H1 (cell line): Measurements from ENCODE around the gene PYURF. TPM values are rescaled to one million over a fixed set of nuclear protein-coding genes. Genes with fewer than 3 reads are reported as not detected.
"Not testable (repeated sequence)": the region's sequence is repeated elsewhere in the genome, so short reads cannot be mapped to it uniquely, and the experiment has no call there.

ENCODE experiments used
- CTCF ChIA-PET: fragments of 300-600 bp; sonication (Branson Sonifier 250); formaldehyde crosslinking; loops from one replicate; lab custom pipeline; 2021; ENCODE audit not compliant: partially characterized antibody; lab: Charles Lee
- POLR2A ChIA-PET: fragments of 300-600 bp; sonication (Branson Sonifier 250); formaldehyde crosslinking; loops from one replicate; lab custom pipeline; 2021; ENCODE audit warnings: inconsistent platforms; ENCODE audit not compliant: partially characterized antibody; lab: Charles Lee
- DNase-seq, 2 experiments: peaks; one replicate each; pipeline versions ENCODE4 v3.0.0 to v3.0.0-alpha.2; 2010 to 2022; ENCODE audit warnings: low spot score in 2 of 2, low read depth in 1 of 2, mixed read lengths in 1 of 2
- FAIRE-seq: peaks from 2 replicates; lab custom pipeline; 2011; peaks lifted over from hg19 to GRCh38; lab: Jason Lieb, UNC
- H2AFZ ChIP-seq: 2 replicates; pipeline ENCODE4 v1.8.1; 2012; ENCODE audit warnings: low read length, inconsistent platforms
- H2AK5ac ChIP-seq: 2 replicates; pipeline ENCODE4 v1.6.1; 2013; ENCODE audit warnings: low read depth, low read length
- H2BK120ac ChIP-seq: replicated peaks from 2 replicates; pipeline ENCODE3; 2013; ENCODE audit warnings: low read depth, low read length, inconsistent platforms
- H2BK12ac ChIP-seq: 2 replicates; pipeline ENCODE4 v1.6.1; 2013; ENCODE audit warnings: low read depth, low read length
- H2BK15ac ChIP-seq: 2 replicates; pipeline ENCODE4 v1.6.1; 2013; ENCODE audit warnings: low read length
- H2BK20ac ChIP-seq: 2 replicates; pipeline ENCODE4 v1.6.1; 2013; ENCODE audit warnings: low read length
- H2BK5ac ChIP-seq: 2 replicates; pipeline ENCODE4 v1.6.1; 2013; ENCODE audit warnings: low read depth, low read length
- H3K14ac ChIP-seq: 2 replicates; pipeline ENCODE4 v1.6.1; 2013; ENCODE audit warnings: inconsistent platforms; ENCODE audit not compliant: insufficient read length
- H3K18ac ChIP-seq: 2 replicates; pipeline ENCODE4 v1.6.1; 2013; ENCODE audit warnings: low read length; ENCODE audit errors: extremely low read depth
- H3K23ac ChIP-seq: 2 replicates; pipeline ENCODE4 v1.6.1; 2013; ENCODE audit warnings: inconsistent platforms; ENCODE audit not compliant: insufficient read length
- H3K23me2 ChIP-seq: 2 replicates; pipeline ENCODE4 v1.6.1; 2013; ENCODE audit warnings: low read depth, low read length
- H3K27ac ChIP-seq: 2 replicates; pipeline ENCODE4 v1.6.1; 2011; ENCODE audit warnings: low read depth, low read length, inconsistent platforms
- H3K27me3 ChIP-seq, 4 experiments: replicated peaks in 1 of 4; 1 replicate in 1 of 4; 2 replicates in 3 of 4; pipeline versions ENCODE4 v1.6.1 to v1.8.1; 2011 to 2013; ENCODE audit warnings: low read length in 3 of 4, mild to moderate bottlenecking in 3 of 4, inconsistent platforms in 2 of 4, mixed read lengths in 2 of 4, moderate library complexity in 1 of 4; ENCODE audit not compliant: control insufficient read depth in 3 of 4, insufficient read depth in 3 of 4; ENCODE audit errors: extremely low read depth in 1 of 4
- H3K36me3 ChIP-seq, 4 experiments: 2 replicates each; pipeline versions ENCODE4 v1.6.1 to v1.8.1; 2011 to 2013; ENCODE audit warnings: mild to moderate bottlenecking in 4 of 4, low read length in 3 of 4, moderate library complexity in 2 of 4, control low read depth in 1 of 4, inconsistent platforms in 1 of 4; ENCODE audit not compliant: insufficient read depth in 4 of 4, control insufficient read depth in 2 of 4
- H3K4ac ChIP-seq: replicated peaks from 2 replicates; pipeline ENCODE3; 2013; ENCODE audit warnings: low read length, low read depth, mixed read lengths, inconsistent platforms; ENCODE audit not compliant: insufficient read length
- H3K4me1 ChIP-seq, 4 experiments: replicated peaks in 1 of 4; 1 replicate in 1 of 4; 2 replicates in 3 of 4; pipeline versions ENCODE4 v1.6.1 to v1.8.1; 2011 to 2013; ENCODE audit warnings: low read length in 3 of 4, inconsistent platforms in 2 of 4, mixed read lengths in 1 of 4; ENCODE audit not compliant: insufficient read depth in 4 of 4, control insufficient read depth in 3 of 4
- H3K4me2 ChIP-seq, 2 experiments: 2 replicates each; pipeline versions ENCODE4 v1.6.1 to v1.8.1; 2011 to 2013; ENCODE audit warnings: low read depth in 2 of 2, low read length in 2 of 2, control low read depth in 1 of 2, inconsistent platforms in 1 of 2, mild to moderate bottlenecking in 1 of 2; ENCODE audit not compliant: insufficient read depth in 1 of 2
- H3K4me3 ChIP-seq, 4 experiments: fragments of 200-600, 300-600 bp in 1 of 4; sonication (generic), shearing (Covaris generic), sonication (Bioruptor Twin) in 1 of 4; 2 replicates each; pipeline versions ENCODE4 v1.5.1 to v1.8.1; 2011 to 2016; ENCODE audit warnings: low read length in 4 of 4, low read depth in 3 of 4, control low read depth in 2 of 4, inconsistent platforms in 2 of 4, mild to moderate bottlenecking in 2 of 4, mixed read lengths in 1 of 4, moderate library complexity in 1 of 4; ENCODE audit not compliant: insufficient read depth in 2 of 4; ENCODE audit errors: extremely low read depth in 1 of 4
- H3K56ac ChIP-seq: replicated peaks from 2 replicates; pipeline ENCODE3; 2013; ENCODE audit warnings: low read depth, mild to moderate bottlenecking, mixed read lengths, low read length, inconsistent platforms; ENCODE audit not compliant: insufficient read length
- H3K79me1 ChIP-seq: 2 replicates; pipeline ENCODE4 v1.6.1; 2013; ENCODE audit warnings: low read depth, low read length, control low read depth
- H3K79me2 ChIP-seq, 2 experiments: 2 replicates each; pipeline versions ENCODE4 v1.6.1 to v1.8.1; 2012 to 2013; ENCODE audit warnings: low read length in 2 of 2, mild to moderate bottlenecking in 2 of 2, inconsistent platforms in 1 of 2; ENCODE audit not compliant: insufficient read depth in 2 of 2, control insufficient read depth in 1 of 2
- H3K9ac ChIP-seq, 4 experiments: replicated peaks in 1 of 4; 1 replicate in 1 of 4; 2 replicates in 3 of 4; pipeline versions ENCODE4 v1.6.1 to v1.8.1; 2011 to 2013; ENCODE audit warnings: low read depth in 3 of 4, low read length in 3 of 4, control low read depth in 2 of 4, mild to moderate bottlenecking in 2 of 4, moderate library complexity in 2 of 4, inconsistent platforms in 1 of 4; ENCODE audit errors: extremely low read depth in 1 of 4
- H3K9me3 ChIP-seq, 2 experiments: 2 replicates each; pipeline versions ENCODE4 v1.6.1 to v1.8.1; 2012 to 2013; ENCODE audit warnings: mild to moderate bottlenecking in 2 of 2, moderate library complexity in 2 of 2, control low read depth in 1 of 2, inconsistent platforms in 1 of 2, low read depth in 1 of 2, low read length in 1 of 2, mixed read lengths in 1 of 2; ENCODE audit not compliant: insufficient read depth in 2 of 2
- H4K20me1 ChIP-seq, 2 experiments: replicated peaks in 1 of 2; 2 replicates each; pipeline versions ENCODE3 to v1.8.1; 2011 to 2013; ENCODE audit warnings: inconsistent platforms in 2 of 2, low read length in 2 of 2, mild to moderate bottlenecking in 1 of 2; ENCODE audit not compliant: insufficient read depth in 2 of 2, control insufficient read depth in 1 of 2
- H4K5ac ChIP-seq: 2 replicates; pipeline ENCODE4 v1.6.1; 2013; ENCODE audit warnings: low read length, low read depth, mixed read lengths, inconsistent platforms; ENCODE audit not compliant: insufficient read length
- H4K8ac ChIP-seq: 2 replicates; pipeline ENCODE4 v1.8.0; 2013; ENCODE audit warnings: mild to moderate bottlenecking, moderate library complexity, low read length, inconsistent platforms; ENCODE audit not compliant: insufficient read depth; ENCODE audit errors: extremely low read depth
- H4K91ac ChIP-seq: replicated peaks from 2 replicates; pipeline ENCODE3; 2013; ENCODE audit warnings: low read length, mixed read lengths, inconsistent platforms; ENCODE audit not compliant: insufficient read length
- RAD21 ChIP-seq, 2 experiments: IDR thresholded peaks in 1 of 2; conservative IDR thresholded peaks in 1 of 2; 2 replicates each; pipeline ENCODE4 v1.6.1; 2011; ENCODE audit warnings: low read depth in 2 of 2, low read length in 2 of 2, improper control_type of control experiment in 1 of 2, inconsistent platforms in 1 of 2, mild to moderate bottlenecking in 1 of 2, moderate library complexity in 1 of 2
- WGBS, 2 experiments: shearing (Covaris generic) in 1 of 2; methylation state at CpG; one replicate each; pipeline versions ENCODE4 v1.1.6 to v1.1.7; 2013 to 2015; ENCODE audit warnings: low lambda C conversion rate in 2 of 2, mixed read lengths in 2 of 2, inconsistent platforms in 1 of 2, low coverage in 1 of 2, missing lambda C conversion rate in 1 of 2; ENCODE audit not compliant: insufficient replicate concordance in 2 of 2, insufficient coverage in 1 of 2, insufficient read length in 1 of 2; ENCODE audit errors: extremely low coverage in 1 of 2, missing lambda C conversion rate in 1 of 2; 5-methylcytosine and 5-hydroxymethylcytosine counted together
- polyA plus RNA-seq, 7 experiments: library from polyadenylated mRNA; depleted of rRNA in 3 of 7; stranded (reverse) in 5 of 7; unstranded in 2 of 7; fragments of >200 nt in 5 of 7; fragments of 200-250 nt in 2 of 7; gene quantifications; 1 replicate in 5 of 7; 2 replicates in 1 of 7; 4 replicates in 1 of 7; pipeline versions ENCODE4 v1.2.1 to v1.2.3, GENCODE V29; 2011 to 2013; ENCODE audit warnings: missing spikeins in 2 of 7, mixed read lengths in 2 of 7
- total RNA-seq: library from RNA; stranded (reverse); fragmentation: NEBNext Ultra II Directional; extraction: Animal tissue kit (Norgen Biotek cat#: 25700); gene quantifications from 2 replicates; pipeline ENCODE4 v1.2.1, GENCODE V29; 2021
- TF ChIP-seq, protein P1 (sequence below), 3 experiments: IDR thresholded peaks; 1 replicate in 2 of 3; 2 replicates in 1 of 3; pipeline versions ENCODE4 v1.5.1 to v1.6.1; 2011; ENCODE audit warnings: low read length in 3 of 3, mild to moderate bottlenecking in 3 of 3, inconsistent platforms in 2 of 3, low read depth in 1 of 3, moderate library complexity in 1 of 3; ENCODE audit not compliant: insufficient read depth in 1 of 3; ENCODE audit errors: control extremely low read depth in 1 of 3

PYURF gene
- total and polyA plus RNA-seq, 2 of the 8 experiments (the other 6 are each of a cell fraction or from before 2014, with no cell fraction given), result 31.6 to 44.8 TPM

DNA sequence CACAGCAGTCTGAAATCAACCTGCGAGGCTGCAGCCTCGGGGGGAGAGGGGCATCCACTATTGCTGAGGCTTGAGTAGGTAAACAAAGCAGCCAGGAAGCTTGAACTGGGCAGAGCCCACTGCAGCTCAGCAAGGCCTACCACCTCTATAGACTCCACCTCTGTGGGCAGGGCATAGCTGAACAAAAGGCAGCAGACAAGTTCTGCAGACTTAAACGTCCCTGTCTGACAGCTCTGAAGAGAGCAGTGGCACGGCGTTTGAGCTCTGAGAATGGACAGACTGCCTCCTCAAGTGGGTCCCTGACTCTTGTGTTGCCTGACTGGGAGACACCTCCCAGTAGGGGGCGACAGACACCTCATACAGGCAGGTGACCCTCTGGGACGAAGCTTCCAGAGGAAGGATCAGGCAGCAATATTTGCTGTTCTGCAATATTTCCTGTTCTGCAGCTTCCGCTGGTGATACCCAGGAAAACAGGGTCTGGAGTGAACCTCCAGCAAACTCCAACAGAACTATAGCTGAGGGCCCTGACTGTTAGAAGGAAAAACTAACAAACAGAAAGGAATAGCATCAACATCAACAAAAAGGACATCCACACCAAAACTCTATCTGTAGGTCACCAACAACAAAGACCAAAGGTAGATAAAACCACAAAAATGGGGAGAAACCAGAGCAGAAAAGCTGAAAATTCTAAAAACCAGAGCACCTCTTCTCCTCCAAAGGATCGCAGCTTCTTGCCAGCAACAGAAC is 15.9 kb upstream of the PYURF start:
- H3K4me3 ChIP-seq, H2BK120ac ChIP-seq: not testable (repeated sequence)
- H2AFZ ChIP-seq, result peak overlapping the region; percentile 89

More for the DNA sequence above, 15.9 kb upstream of the PYURF start:
- not testable (repeated sequence) for H3K4ac ChIP-seq, H3K27ac ChIP-seq, H3K4me2 ChIP-seq, H3K14ac ChIP-seq, H3K79me1 ChIP-seq, H3K23me2 ChIP-seq, H3K79me2 ChIP-seq, H2BK5ac ChIP-seq, H2BK15ac ChIP-seq, H4K20me1 ChIP-seq, H3K9ac ChIP-seq, H4K5ac ChIP-seq, H3K4me1 ChIP-seq, H2BK12ac ChIP-seq, H3K9me3 ChIP-seq, FAIRE-seq, H4K91ac ChIP-seq, H3K18ac ChIP-seq, H4K8ac ChIP-seq, H3K27me3 ChIP-seq, H3K23ac ChIP-seq
- DNase-seq, result peak in 1 of 2 experiments; percentile 86
- 68% methylated on average over 7 of the region's 9 CpGs; no CpG with 5 or more reads in 1 of the 2 experiments for WGBS, 2 experiments
- TF ChIP-seq RAD21 (IDR thresholded peaks at IDR 0.05 in 1 of 2, conservative IDR thresholded peaks at IDR 0.05 in 1 of 2; ENCODE audit: low read depth in 2 of 2, low read length in 2 of 2), result peak; percentile 53 to 68
- TF ChIP-seq, protein P1, sequence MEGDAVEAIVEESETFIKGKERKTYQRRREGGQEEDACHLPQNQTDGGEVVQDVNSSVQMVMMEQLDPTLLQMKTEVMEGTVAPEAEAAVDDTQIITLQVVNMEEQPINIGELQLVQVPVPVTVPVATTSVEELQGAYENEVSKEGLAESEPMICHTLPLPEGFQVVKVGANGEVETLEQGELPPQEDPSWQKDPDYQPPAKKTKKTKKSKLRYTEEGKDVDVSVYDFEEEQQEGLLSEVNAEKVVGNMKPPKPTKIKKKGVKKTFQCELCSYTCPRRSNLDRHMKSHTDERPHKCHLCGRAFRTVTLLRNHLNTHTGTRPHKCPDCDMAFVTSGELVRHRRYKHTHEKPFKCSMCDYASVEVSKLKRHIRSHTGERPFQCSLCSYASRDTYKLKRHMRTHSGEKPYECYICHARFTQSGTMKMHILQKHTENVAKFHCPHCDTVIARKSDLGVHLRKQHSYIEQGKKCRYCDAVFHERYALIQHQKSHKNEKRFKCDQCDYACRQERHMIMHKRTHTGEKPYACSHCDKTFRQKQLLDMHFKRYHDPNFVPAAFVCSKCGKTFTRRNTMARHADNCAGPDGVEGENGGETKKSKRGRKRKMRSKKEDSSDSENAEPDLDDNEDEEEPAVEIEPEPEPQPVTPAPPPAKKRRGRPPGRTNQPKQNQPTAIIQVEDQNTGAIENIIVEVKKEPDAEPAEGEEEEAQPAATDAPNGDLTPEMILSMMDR (IDR thresholded peaks at IDR 0.05; ENCODE audit: control extremely low read depth in 1 of 3, insufficient read depth in 1 of 3, low read depth in 1 of 3, low read length in 3 of 3), result peak; percentile 47 to 57 (median 51)
- TF ChIP-seq, all 59 proteins: peak for 2; not testable (repeated sequence) for 57
- H2AK5ac ChIP-seq, H3K36me3 ChIP-seq, H3K56ac ChIP-seq, POLR2A ChIA-PET, H2BK20ac ChIP-seq: not testable (repeated sequence)
- CTCF ChIA-PET, result interaction anchor here (0.6 to 2.8 kb wide), 35 partner anchors 9 to 342 kb away, joined by 3 to 29 read pairs (median 4); partner anchors contain the start of gene PYURF
